ENCODE data around the gene PHF2. TPM values are rescaled to one million over a fixed set of nuclear protein-coding genes. Genes with fewer than 3 reads are reported as not detected.
"Not testable (repeated sequence)": the region's sequence is repeated elsewhere in the genome, so short reads cannot be mapped to it uniquely, and the experiment has no call there.

Gene PHF2
- total and polyA plus RNA-seq, 2 donors (not counting 1 experiment from before 2014, with no cell fraction given) = 11.0 to 28.8 TPM

DNA sequence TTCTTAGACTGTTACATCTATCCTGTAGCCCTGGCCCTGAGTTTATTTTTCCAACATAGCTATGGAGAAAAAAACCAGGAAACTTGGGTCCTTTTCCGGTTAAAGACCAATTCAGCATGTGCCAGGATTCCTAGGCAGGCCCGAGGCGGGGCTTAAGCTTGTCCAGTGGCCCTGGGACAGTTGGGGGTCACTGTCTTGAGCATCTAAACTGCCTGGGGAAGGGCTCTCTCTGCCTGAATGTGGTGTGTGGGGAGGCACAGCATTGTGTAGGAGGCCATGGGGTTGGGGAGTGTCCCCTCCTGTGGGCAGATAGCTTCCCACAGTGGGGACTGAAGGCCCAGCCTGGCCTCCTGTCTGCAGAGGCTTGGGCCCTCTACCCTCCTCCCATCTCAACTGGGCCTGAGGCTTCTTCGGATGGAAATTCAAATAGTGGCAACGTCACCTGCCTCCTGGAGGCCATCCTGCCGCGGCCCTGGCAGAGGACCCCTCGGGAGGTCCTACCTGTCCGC is 88.8 kb downstream of the PHF2 start:
- Mint-ChIP-seq H3K9me3 (ENCODE audit: insufficient read depth) (no peaks in the 10 kb centered on the region), H3K27ac (no peak overlapping the region), H3K27me3 (no peaks in the 10 kb centered on the region), H3K4me1 (no peaks in the 10 kb centered on the region), H3K4me3 (no peak overlapping the region)
- POLR2A ChIA-PET = no interaction called here
- no peaks in the 10 kb centered on the region for H3K27me3 ChIP-seq (replicated peaks in 1 of 4; ENCODE audit: control extremely low read depth in 1 of 4, control insufficient read depth in 3 of 4, insufficient read depth in 4 of 4, low read length in 3 of 4)
- no peak overlapping the region for H3K4me3 ChIP-seq (ENCODE audit: control extremely low read depth in 1 of 5, extremely low read depth in 1 of 5, insufficient read depth in 1 of 5, low read depth in 2 of 5, low read length in 4 of 5)
- no peak for TF ChIP-seq EZH2 (IDR thresholded peaks at IDR 0.05; ENCODE audit: borderline replicate concordance, insufficient read depth, low read depth, low read length, poor library complexity, severe bottlenecking)
- TF ChIP-seq, protein P1, sequence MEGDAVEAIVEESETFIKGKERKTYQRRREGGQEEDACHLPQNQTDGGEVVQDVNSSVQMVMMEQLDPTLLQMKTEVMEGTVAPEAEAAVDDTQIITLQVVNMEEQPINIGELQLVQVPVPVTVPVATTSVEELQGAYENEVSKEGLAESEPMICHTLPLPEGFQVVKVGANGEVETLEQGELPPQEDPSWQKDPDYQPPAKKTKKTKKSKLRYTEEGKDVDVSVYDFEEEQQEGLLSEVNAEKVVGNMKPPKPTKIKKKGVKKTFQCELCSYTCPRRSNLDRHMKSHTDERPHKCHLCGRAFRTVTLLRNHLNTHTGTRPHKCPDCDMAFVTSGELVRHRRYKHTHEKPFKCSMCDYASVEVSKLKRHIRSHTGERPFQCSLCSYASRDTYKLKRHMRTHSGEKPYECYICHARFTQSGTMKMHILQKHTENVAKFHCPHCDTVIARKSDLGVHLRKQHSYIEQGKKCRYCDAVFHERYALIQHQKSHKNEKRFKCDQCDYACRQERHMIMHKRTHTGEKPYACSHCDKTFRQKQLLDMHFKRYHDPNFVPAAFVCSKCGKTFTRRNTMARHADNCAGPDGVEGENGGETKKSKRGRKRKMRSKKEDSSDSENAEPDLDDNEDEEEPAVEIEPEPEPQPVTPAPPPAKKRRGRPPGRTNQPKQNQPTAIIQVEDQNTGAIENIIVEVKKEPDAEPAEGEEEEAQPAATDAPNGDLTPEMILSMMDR (IDR thresholded peaks at IDR 0.05) = no peak
- H2AFZ ChIP-seq (ENCODE audit: insufficient read depth, low read depth, low read length, poor library complexity, severe bottlenecking) = no peak overlapping the region
- H3K9me3 ChIP-seq (ENCODE audit: control extremely low read depth in 1 of 3, control insufficient read depth in 2 of 3, insufficient read depth in 1 of 3, low read length in 2 of 3) = peaks cover 0 to 11% (median 0%) of the 10 kb centered on the region in 3 donors
- ATAC-seq (ENCODE audit: low read depth) (no peak), DNase-seq (no peak)
- H3K79me2 ChIP-seq (ENCODE audit: control insufficient read depth, insufficient read depth, low read length) = no peaks in the 10 kb centered on the region
- WGBS (ENCODE audit: insufficient coverage) = over 99% methylated on average over 9 of the region's 9 CpGs
- peaks cover 0 to 20% of the 10 kb centered on the region in 2 experiments for H3K36me3 ChIP-seq (replicated peaks in 1 of 2; ENCODE audit: control extremely low read depth in 1 of 2, control insufficient read depth in 1 of 2, extremely low read depth in 1 of 2, insufficient read depth in 2 of 2, low read length in 1 of 2)
- no peak overlapping the region for H3K4me2 ChIP-seq (replicated peaks; ENCODE audit: low read depth, low read length, poor library complexity, severe bottlenecking)
- no peak overlapping the region for H3K27ac ChIP-seq (ENCODE audit: low read length in 2 of 2)
- H3K4me1 ChIP-seq (ENCODE audit: control insufficient read depth in 2 of 2, insufficient read depth in 2 of 2, low read length in 2 of 2) = no peaks in the 10 kb centered on the region
- no peaks in the 10 kb centered on the region for H4K20me1 ChIP-seq (ENCODE audit: control insufficient read depth, insufficient read depth, low read length, poor library complexity, severe bottlenecking)
- intact Hi-C loops (cut with micrococcal nuclease) = no loop called here
- CTCF ChIA-PET = no interaction called here
- H3K9ac ChIP-seq (ENCODE audit: low read length) = no peak overlapping the region

DNA sequence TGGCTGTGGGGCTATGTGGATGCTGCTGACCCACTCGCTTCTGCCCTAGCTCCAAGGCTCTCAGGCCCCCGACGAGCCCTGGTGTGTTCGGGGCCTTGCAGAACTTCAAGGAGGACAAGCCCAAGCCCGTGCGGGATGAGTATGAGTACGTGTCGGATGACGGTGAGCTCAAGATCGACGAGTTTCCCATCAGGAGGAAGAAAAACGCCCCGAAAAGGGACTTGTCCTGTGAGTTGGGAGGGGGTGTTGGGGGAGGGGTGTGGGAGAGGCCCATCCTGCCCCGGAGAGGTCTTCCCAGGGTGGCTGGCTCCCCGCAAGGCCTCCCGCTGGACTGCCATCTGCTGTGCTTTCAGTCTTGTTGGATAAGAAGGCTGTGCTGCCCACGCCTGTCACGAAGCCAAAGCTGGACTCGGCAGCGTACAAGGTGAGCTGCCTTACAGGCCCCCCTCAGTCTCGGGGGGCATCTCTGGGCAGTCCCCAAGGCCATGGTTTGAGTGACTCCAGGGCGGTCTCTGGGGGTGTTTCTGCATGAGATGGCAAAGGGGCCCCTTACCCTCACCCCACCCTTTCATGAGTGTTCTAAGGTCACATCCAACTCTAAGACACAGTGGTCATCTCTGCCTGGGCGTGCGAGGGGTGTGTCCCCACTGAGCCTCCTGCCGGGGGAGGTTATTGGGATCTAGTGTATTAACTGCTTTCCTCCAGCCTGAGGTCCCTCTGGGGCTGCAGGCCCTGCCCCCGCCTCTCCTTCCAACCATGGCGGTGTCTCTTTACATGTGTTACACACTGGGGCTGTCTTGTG is 89.5 kb downstream of the PHF2 start:
- H3K27ac ChIP-seq (ENCODE audit: low read length in 2 of 2) = no peak overlapping the region
- no peak for TF ChIP-seq EZH2 (IDR thresholded peaks at IDR 0.05; ENCODE audit: borderline replicate concordance, insufficient read depth, low read depth, low read length, poor library complexity, severe bottlenecking)
- TF ChIP-seq, protein P1 (IDR thresholded peaks at IDR 0.05) = no peak
- no peaks in the 10 kb centered on the region for H4K20me1 ChIP-seq (ENCODE audit: control insufficient read depth, insufficient read depth, low read length, poor library complexity, severe bottlenecking)
- no peaks in the 10 kb centered on the region for H3K79me2 ChIP-seq (ENCODE audit: control insufficient read depth, insufficient read depth, low read length)
- Mint-ChIP-seq H3K4me3 (no peak overlapping the region), H3K4me1 (no peaks in the 10 kb centered on the region), H3K27ac (no peak overlapping the region), H3K9me3 (ENCODE audit: insufficient read depth) (no peaks in the 10 kb centered on the region), H3K27me3 (no peaks in the 10 kb centered on the region)
- no peak overlapping the region for H3K4me2 ChIP-seq (replicated peaks; ENCODE audit: low read depth, low read length, poor library complexity, severe bottlenecking)
- peaks cover 0 to 13% (median 0%) of the 10 kb centered on the region in 3 donors for H3K9me3 ChIP-seq (ENCODE audit: control extremely low read depth in 1 of 3, control insufficient read depth in 2 of 3, insufficient read depth in 1 of 3, low read length in 2 of 3)
- CTCF ChIA-PET = interaction anchor here (0.6 kb wide), 1 partner anchor 97 kb away, joined by 3 read pairs; no protein-coding TSS in a partner anchor
- POLR2A ChIA-PET = no interaction called here
- ATAC-seq (ENCODE audit: low read depth) = no peak
- H3K9ac ChIP-seq (ENCODE audit: low read length) = no peak overlapping the region
- 98% methylated on average over 26 of the region's 27 CpGs for WGBS (ENCODE audit: insufficient coverage)
- no peaks in the 10 kb centered on the region for H3K27me3 ChIP-seq (replicated peaks in 1 of 4; ENCODE audit: control extremely low read depth in 1 of 4, control insufficient read depth in 3 of 4, insufficient read depth in 4 of 4, low read length in 3 of 4)
- intact Hi-C loops (cut with micrococcal nuclease) = no loop called here
- H3K4me1 ChIP-seq (ENCODE audit: control insufficient read depth in 2 of 2, insufficient read depth in 2 of 2, low read length in 2 of 2) = no peaks in the 10 kb centered on the region
- H3K36me3 ChIP-seq (replicated peaks in 1 of 2; ENCODE audit: control extremely low read depth in 1 of 2, control insufficient read depth in 1 of 2, extremely low read depth in 1 of 2, insufficient read depth in 2 of 2, low read length in 1 of 2) = peaks cover 0 to 20% of the 10 kb centered on the region in 2 experiments
- no peak overlapping the region for H2AFZ ChIP-seq (ENCODE audit: insufficient read depth, low read depth, low read length, poor library complexity, severe bottlenecking)
- H3K4me3 ChIP-seq (ENCODE audit: control extremely low read depth in 1 of 5, extremely low read depth in 1 of 5, insufficient read depth in 1 of 5, low read depth in 2 of 5, low read length in 4 of 5) = no peak overlapping the region
- no peak for DNase-seq

DNA sequence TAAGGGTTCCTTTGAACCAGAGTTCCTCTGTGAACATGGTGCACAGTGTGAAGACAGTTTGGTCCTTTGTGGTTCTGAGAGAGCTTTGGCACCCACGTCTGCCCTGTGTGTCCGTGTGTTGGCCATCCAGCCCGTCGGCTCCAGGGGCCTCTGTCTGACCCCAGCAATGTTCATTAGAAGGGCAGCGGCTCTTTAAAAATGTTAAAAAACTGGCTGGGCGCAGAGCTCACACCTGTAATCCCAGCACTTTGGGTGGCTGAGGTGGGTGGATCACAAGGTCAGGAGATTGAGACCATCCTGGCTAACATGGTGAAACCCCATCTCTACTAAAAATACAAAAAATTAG is 90.0 kb downstream of the PHF2 start:
- CTCF ChIA-PET = interaction anchor here (0.6 kb wide), 1 partner anchor 96 kb away, joined by 3 read pairs; no protein-coding TSS in a partner anchor
- H3K4me3 Mint-ChIP-seq; H3K27ac ChIP-seq (ENCODE audit: low read length in 2 of 2); H4K20me1 ChIP-seq (ENCODE audit: control insufficient read depth, insufficient read depth, low read length, poor library complexity, severe bottlenecking); DNase-seq; H3K9ac ChIP-seq (ENCODE audit: low read length); H3K4me1 Mint-ChIP-seq; POLR2A ChIA-PET; ATAC-seq (ENCODE audit: low read depth); H3K79me2 ChIP-seq (ENCODE audit: control insufficient read depth, insufficient read depth, low read length); H3K27me3 Mint-ChIP-seq; intact Hi-C loops (cut with micrococcal nuclease); H3K27me3 ChIP-seq (replicated peaks in 1 of 4; ENCODE audit: control extremely low read depth in 1 of 4, control insufficient read depth in 3 of 4, insufficient read depth in 4 of 4, low read length in 3 of 4); H3K4me1 ChIP-seq (ENCODE audit: control insufficient read depth in 2 of 2, insufficient read depth in 2 of 2, low read length in 2 of 2); H3K4me2 ChIP-seq (replicated peaks; ENCODE audit: low read depth, low read length, poor library complexity, severe bottlenecking); H3K4me3 ChIP-seq (ENCODE audit: control extremely low read depth in 1 of 5, extremely low read depth in 1 of 5, insufficient read depth in 1 of 5, low read depth in 2 of 5, low read length in 4 of 5); H3K27ac Mint-ChIP-seq; H2AFZ ChIP-seq (ENCODE audit: insufficient read depth, low read depth, low read length, poor library complexity, severe bottlenecking); H3K9me3 Mint-ChIP-seq (ENCODE audit: insufficient read depth): not testable (repeated sequence)
- WGBS (ENCODE audit: insufficient coverage) = 93% methylated on average over 6 of the region's 6 CpGs
- peaks cover 0 to 12% (median 0%) of the 10 kb centered on the region in 3 donors for H3K9me3 ChIP-seq (ENCODE audit: control extremely low read depth in 1 of 3, control insufficient read depth in 2 of 3, insufficient read depth in 1 of 3, low read length in 2 of 3)
- H3K36me3 ChIP-seq (replicated peaks in 1 of 2; ENCODE audit: control extremely low read depth in 1 of 2, control insufficient read depth in 1 of 2, extremely low read depth in 1 of 2, insufficient read depth in 2 of 2, low read length in 1 of 2) = peaks cover 0 to 18% of the 10 kb centered on the region in 2 experiments
